Kidney (tissue), 14 donors: ENCODE data around the gene CDC23. TPM values are rescaled to one million over a fixed set of nuclear protein-coding genes. Genes with fewer than 3 reads are reported as not detected.

Experiments used
- DNase-seq, 5 donors: peaks; one replicate each; pipeline ENCODE4 v3.0.0-alpha.2; 2013 to 2020
- FAIRE-seq: peaks from 2 replicates; lab custom pipeline; 2012; peaks lifted over from hg19 to GRCh38; lab: Jason Lieb, UNC
- H3K27ac ChIP-seq, 2 donors: one replicate each; pipeline ENCODE4 v1.7.0; 2013; ENCODE audit warnings: low read depth in 2 of 2, low read length in 2 of 2, inconsistent platforms in 1 of 2
- H3K27me3 ChIP-seq: one replicate; pipeline ENCODE4 v1.7.1; 2013; ENCODE audit warnings: low read length, inconsistent platforms; ENCODE audit not compliant: control insufficient read depth, insufficient read depth
- H3K36me3 ChIP-seq, 3 donors: one replicate each; pipeline versions ENCODE4 v1.7.0 to v1.7.1; 2013; ENCODE audit warnings: low read length in 3 of 3, control low read depth in 1 of 3, inconsistent platforms in 1 of 3; ENCODE audit not compliant: insufficient read depth in 3 of 3, control insufficient read depth in 2 of 3
- H3K4me1 ChIP-seq, 3 donors: one replicate each; pipeline versions ENCODE4 v1.7.0 to v1.7.1; 2013; ENCODE audit warnings: low read length in 3 of 3, inconsistent platforms in 1 of 3, low read depth in 1 of 3; ENCODE audit not compliant: control insufficient read depth in 2 of 3, insufficient read depth in 2 of 3
- H3K4me3 ChIP-seq, 3 donors: one replicate each; pipeline versions ENCODE4 v1.7.0 to v1.8.1; 2013; ENCODE audit warnings: low read length in 3 of 3, control low read depth in 1 of 3, inconsistent platforms in 1 of 3
- H3K9ac ChIP-seq, 3 donors: one replicate each; pipeline versions ENCODE4 v1.7.0 to v1.7.1; 2013; ENCODE audit warnings: low read length in 3 of 3, control low read depth in 1 of 3, inconsistent platforms in 1 of 3
- H3K9me3 ChIP-seq, 3 donors: one replicate each; pipeline versions ENCODE4 v1.7.0 to v1.7.1; 2013; ENCODE audit warnings: low read length in 3 of 3, control low read depth in 1 of 3, inconsistent platforms in 1 of 3; ENCODE audit not compliant: control insufficient read depth in 2 of 3, insufficient read depth in 1 of 3
- intact Hi-C: fragments of 100-400 bp; cut with DNase I; formaldehyde crosslinking; loops from one replicate; pipeline ENCODE4 v1.11.1; 2022
- polyA plus RNA-seq: library from polyadenylated mRNA; stranded (reverse); fragments of 350-450 nt; fragmentation: Illumina TruSeq; extraction: RNeasy Lipid Tissue Mini Kit (QIAGEN cat#74804); gene quantifications from one replicate; pipeline ENCODE4 v1.2.3, GENCODE V29; 2014; ENCODE audit warnings: low read depth, low replicate concordance; ENCODE audit not compliant: insufficient read depth
- total RNA-seq: library from RNA; stranded (reverse); fragmentation: NEBNext Ultra II Directional; extraction: Animal tissue kit (Norgen Biotek cat#: 25700); gene quantifications from one replicate; pipeline ENCODE4 v1.2.1, GENCODE V29; 2021
- TF ChIP-seq, protein P1 (sequence below): IDR thresholded peaks from 3 replicates; pipeline ENCODE4 v1.5.1; 2012; ENCODE audit warnings: mild to moderate bottlenecking, moderate library complexity, borderline replicate concordance; ENCODE audit not compliant: insufficient read depth; ENCODE audit errors: extremely low read depth
- donor health status: control.
- donor health status: control.
- donor health status: control.
- donor health status: control.
- donor health status: control.
- donor health status: DM: yes; HTN: yes; CAD: no.
- donor health status: Normal renal cell carcinoma (clear cell type).

The CDC23 gene
- total and polyA plus RNA-seq, 2 donors from 2014 or later, result 17.6 to 28.3 TPM

GRCh38 chr5:138229387-138229786 is 16.3 kb upstream of the CDC23 start:
- intact Hi-C loops, result no loop called here
- Histone ChIP-seq H3K4me1 (no peaks in the 10 kb centered on the region), H3K36me3 (no peaks in the 10 kb centered on the region), H3K9me3 (no peaks in the 10 kb centered on the region), H3K4me3 (no peak overlapping the region), H3K9ac (no peak overlapping the region), H3K27ac (no peak overlapping the region), H3K27me3 (no peaks in the 10 kb centered on the region)
- DNase-seq (no peak), FAIRE-seq (no peak)
- TF ChIP-seq, protein P1, sequence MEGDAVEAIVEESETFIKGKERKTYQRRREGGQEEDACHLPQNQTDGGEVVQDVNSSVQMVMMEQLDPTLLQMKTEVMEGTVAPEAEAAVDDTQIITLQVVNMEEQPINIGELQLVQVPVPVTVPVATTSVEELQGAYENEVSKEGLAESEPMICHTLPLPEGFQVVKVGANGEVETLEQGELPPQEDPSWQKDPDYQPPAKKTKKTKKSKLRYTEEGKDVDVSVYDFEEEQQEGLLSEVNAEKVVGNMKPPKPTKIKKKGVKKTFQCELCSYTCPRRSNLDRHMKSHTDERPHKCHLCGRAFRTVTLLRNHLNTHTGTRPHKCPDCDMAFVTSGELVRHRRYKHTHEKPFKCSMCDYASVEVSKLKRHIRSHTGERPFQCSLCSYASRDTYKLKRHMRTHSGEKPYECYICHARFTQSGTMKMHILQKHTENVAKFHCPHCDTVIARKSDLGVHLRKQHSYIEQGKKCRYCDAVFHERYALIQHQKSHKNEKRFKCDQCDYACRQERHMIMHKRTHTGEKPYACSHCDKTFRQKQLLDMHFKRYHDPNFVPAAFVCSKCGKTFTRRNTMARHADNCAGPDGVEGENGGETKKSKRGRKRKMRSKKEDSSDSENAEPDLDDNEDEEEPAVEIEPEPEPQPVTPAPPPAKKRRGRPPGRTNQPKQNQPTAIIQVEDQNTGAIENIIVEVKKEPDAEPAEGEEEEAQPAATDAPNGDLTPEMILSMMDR, result no peak

GRCh38 chr5:138226910-138227309 is 13.8 kb upstream of the CDC23 start:
- DNase-seq (no peak), FAIRE-seq (no peak)
- H3K27ac ChIP-seq, result no peak overlapping the region
- H3K9ac ChIP-seq, result no peak overlapping the region
- intact Hi-C loops, result no loop called here
- TF ChIP-seq, protein P1, result no peak
- no peaks in the 10 kb centered on the region for H3K27me3 ChIP-seq
- H3K9me3 ChIP-seq, result no peaks in the 10 kb centered on the region
- no peak overlapping the region for H3K4me3 ChIP-seq
- H3K36me3 ChIP-seq, result no peaks in the 10 kb centered on the region
- H3K4me1 ChIP-seq, result no peaks in the 10 kb centered on the region

- Histone ChIP-seq H3K36me3 (no peaks in the 10 kb centered on the region), H3K4me3 (no peak overlapping the region), H3K27ac (no peak overlapping the region), H3K4me1 (no peaks in the 10 kb centered on the region), H3K27me3 (no peaks in the 10 kb centered on the region), H3K9me3 (no peaks in the 10 kb centered on the region), H3K9ac (no peak overlapping the region)
- DNase-seq (no peak), FAIRE-seq (no peak)
- TF ChIP-seq, protein P1, result no peak
- intact Hi-C loops, result no loop called here
Observed at GRCh38 chr5:138224712-138225111, 11.6 kb upstream of the CDC23 start.

GRCh38 chr5:138223532-138223931 is 10.4 kb upstream of the CDC23 start:
- H3K27ac ChIP-seq, result no peak overlapping the region
- H3K27me3 ChIP-seq, result no peaks in the 10 kb centered on the region
- DNase-seq (no peak), FAIRE-seq (no peak)
- H3K9me3 ChIP-seq, result no peaks in the 10 kb centered on the region
- TF ChIP-seq, protein P1, result no peak
- H3K4me3 ChIP-seq, result no peak overlapping the region
- intact Hi-C loops, result no loop called here
- H3K4me1 ChIP-seq, result no peaks in the 10 kb centered on the region
- no peaks in the 10 kb centered on the region for H3K36me3 ChIP-seq
- no peak overlapping the region for H3K9ac ChIP-seq
